ENCODE results near the gene EIF2AK3. TPM values are rescaled to one million over a fixed set of nuclear protein-coding genes. Genes with fewer than 3 reads are reported as not detected.

The EIF2AK3 gene
- total and polyA plus RNA-seq, 2 of the 4 experiments (the other 2 are of a cell fraction) = 7.9 to 22.8 TPM

DNA sequence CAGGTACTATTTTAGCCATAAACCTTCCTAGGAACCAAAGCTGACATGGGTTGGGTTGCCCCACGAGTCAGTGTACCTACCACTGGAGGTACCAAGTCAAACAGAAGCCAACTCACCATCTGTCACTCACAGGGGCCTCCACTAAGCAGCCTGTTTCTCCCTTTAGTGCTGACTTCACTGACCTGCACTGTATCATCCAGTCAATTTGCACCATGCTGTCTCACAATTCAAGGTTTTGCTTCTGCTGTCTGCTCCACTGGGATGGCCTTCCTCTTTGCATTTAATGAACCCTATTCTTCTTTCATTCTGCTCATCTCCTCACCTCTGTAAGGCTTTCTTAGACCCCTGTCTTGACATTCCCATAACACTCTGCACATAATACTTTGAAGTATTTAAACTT, 47.2 kb downstream of the EIF2AK3 start:
- Histone ChIP-seq H3K9me3 (ENCODE audit: control insufficient read depth, insufficient read depth, low read length) (no peaks in the 10 kb centered on the region), H4K20me1 (ENCODE audit: insufficient read depth, low read length) (no peaks in the 10 kb centered on the region), H3K79me1 (ENCODE audit: low read depth in 1 of 2, low read length in 2 of 2) (peaks cover 4 to 11% of the 10 kb centered on the region in 2 experiments; a peak in 3 of 4 replicates), H4K8ac (ENCODE audit: low read depth in 2 of 2, low read length in 2 of 2) (no peak overlapping the region), H2BK120ac (ENCODE audit: low read depth, low read length) (no peak overlapping the region), H2AK5ac (ENCODE audit: low read depth, low read length) (no peak overlapping the region), H3K4ac (ENCODE audit: low read depth, low read length) (no peak overlapping the region), H2BK15ac (ENCODE audit: low read depth, low read length) (no peak overlapping the region), H2AFZ (replicated peaks; ENCODE audit: low read length, poor library complexity) (no peak overlapping the region), H3K9me1 (ENCODE audit: insufficient read depth, low read length) (peaks cover 3% of the 10 kb centered on the region), H3K27me3 (ENCODE audit: control insufficient read depth, insufficient read depth, low read length) (no peaks in the 10 kb centered on the region), H2BK5ac (ENCODE audit: low read depth, low read length, poor library complexity, severe bottlenecking) (no peak overlapping the region), H2AK9ac (replicated peaks; ENCODE audit: low read depth, low read length, poor library complexity) (no peak overlapping the region), H3K18ac (ENCODE audit: low read depth, low read length) (no peak overlapping the region), H3K4me1 (ENCODE audit: control insufficient read depth, insufficient read depth, low read length) (no peaks in the 10 kb centered on the region), H4K91ac (ENCODE audit: insufficient read depth, low read depth, low read length) (no peak overlapping the region), H3K27ac (ENCODE audit: insufficient read depth, low read length) (no peak overlapping the region), H4K5ac (ENCODE audit: low read depth, low read length) (no peak overlapping the region), H3K56ac (ENCODE audit: extremely low read depth, insufficient read depth, low read length) (no peak overlapping the region), H3K4me2 (ENCODE audit: low read depth, low read length) (no peak overlapping the region), H2BK20ac (ENCODE audit: low read depth, low read length) (no peak overlapping the region), H3K9ac (ENCODE audit: low read depth, low read length) (no peak overlapping the region), H3K14ac (replicated peaks; ENCODE audit: low read depth, low read length) (no peak overlapping the region), H3K4me3 (ENCODE audit: insufficient read depth, low read depth, low read length) (no peak overlapping the region), H3K23ac (ENCODE audit: low read depth, low read length) (no peak overlapping the region), H3K36me3 (ENCODE audit: control insufficient read depth, insufficient read depth, low read length) (peaks cover 31% of the 10 kb centered on the region)
- DNase-seq = no peak
- no peak for ATAC-seq (ENCODE audit: low read depth)
- in situ Hi-C loops (cut with MboI; ENCODE audit: low sequenced_read_pairs) = no loop called here
- intact Hi-C loops (cut with micrococcal nuclease) = no loop called here
- dilution Hi-C loops (cut with HindIII; ENCODE audit: low sequenced_read_pairs, unreplicated experiment) = no loop called here
- BruUV-seq (replicated peaks) = no TSS peak
- no peak for TF ChIP-seq POLR2A (IDR thresholded peaks at IDR 0.05; ENCODE audit: low read depth, low read length)
- TF ChIP-seq NFE2L2 (IDR thresholded peaks at IDR 0.05; ENCODE audit: low read depth, low read length) = no peak
- no peak for TF ChIP-seq RAD21 (IDR thresholded peaks at IDR 0.05; ENCODE audit: low read length)
- TF ChIP-seq MXI1 (IDR thresholded peaks at IDR 0.05; ENCODE audit: borderline replicate concordance, low read depth, low read length) = no peak
- TF ChIP-seq, protein P1, sequence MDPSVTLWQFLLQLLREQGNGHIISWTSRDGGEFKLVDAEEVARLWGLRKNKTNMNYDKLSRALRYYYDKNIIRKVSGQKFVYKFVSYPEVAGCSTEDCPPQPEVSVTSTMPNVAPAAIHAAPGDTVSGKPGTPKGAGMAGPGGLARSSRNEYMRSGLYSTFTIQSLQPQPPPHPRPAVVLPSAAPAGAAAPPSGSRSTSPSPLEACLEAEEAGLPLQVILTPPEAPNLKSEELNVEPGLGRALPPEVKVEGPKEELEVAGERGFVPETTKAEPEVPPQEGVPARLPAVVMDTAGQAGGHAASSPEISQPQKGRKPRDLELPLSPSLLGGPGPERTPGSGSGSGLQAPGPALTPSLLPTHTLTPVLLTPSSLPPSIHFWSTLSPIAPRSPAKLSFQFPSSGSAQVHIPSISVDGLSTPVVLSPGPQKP (IDR thresholded peaks at IDR 0.05; ENCODE audit: borderline replicate concordance, low read depth, low read length) = no peak
- TF ChIP-seq MAZ (IDR thresholded peaks at IDR 0.05; ENCODE audit: borderline replicate concordance, low read depth, low read length) = no peak
- TF ChIP-seq, protein P2, sequence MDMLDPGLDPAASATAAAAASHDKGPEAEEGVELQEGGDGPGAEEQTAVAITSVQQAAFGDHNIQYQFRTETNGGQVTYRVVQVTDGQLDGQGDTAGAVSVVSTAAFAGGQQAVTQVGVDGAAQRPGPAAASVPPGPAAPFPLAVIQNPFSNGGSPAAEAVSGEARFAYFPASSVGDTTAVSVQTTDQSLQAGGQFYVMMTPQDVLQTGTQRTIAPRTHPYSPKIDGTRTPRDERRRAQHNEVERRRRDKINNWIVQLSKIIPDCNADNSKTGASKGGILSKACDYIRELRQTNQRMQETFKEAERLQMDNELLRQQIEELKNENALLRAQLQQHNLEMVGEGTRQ (IDR thresholded peaks at IDR 0.05; ENCODE audit: low read depth, low read length) = no peak
- TF ChIP-seq FOS (IDR thresholded peaks at IDR 0.05; ENCODE audit: low read depth, low read length) = no peak
- TF ChIP-seq CEBPB (IDR thresholded peaks at IDR 0.05; ENCODE audit: low read depth, low read length) = no peak
- TF ChIP-seq RCOR1 (IDR thresholded peaks at IDR 0.05; ENCODE audit: insufficient replicate concordance, low read length) = no peak
- TF ChIP-seq SMC3 (IDR thresholded peaks at IDR 0.05; ENCODE audit: low read depth, low read length) = no peak
- no peak for TF ChIP-seq RFX5 (IDR thresholded peaks at IDR 0.05; ENCODE audit: low read depth, low read length)
- TF ChIP-seq BHLHE40 (IDR thresholded peaks at IDR 0.05; ENCODE audit: low read depth, low read length) = no peak
- TF ChIP-seq CHD1 (IDR thresholded peaks at IDR 0.05; ENCODE audit: low read depth, low read length) = no peak
- TF ChIP-seq, protein P3, sequence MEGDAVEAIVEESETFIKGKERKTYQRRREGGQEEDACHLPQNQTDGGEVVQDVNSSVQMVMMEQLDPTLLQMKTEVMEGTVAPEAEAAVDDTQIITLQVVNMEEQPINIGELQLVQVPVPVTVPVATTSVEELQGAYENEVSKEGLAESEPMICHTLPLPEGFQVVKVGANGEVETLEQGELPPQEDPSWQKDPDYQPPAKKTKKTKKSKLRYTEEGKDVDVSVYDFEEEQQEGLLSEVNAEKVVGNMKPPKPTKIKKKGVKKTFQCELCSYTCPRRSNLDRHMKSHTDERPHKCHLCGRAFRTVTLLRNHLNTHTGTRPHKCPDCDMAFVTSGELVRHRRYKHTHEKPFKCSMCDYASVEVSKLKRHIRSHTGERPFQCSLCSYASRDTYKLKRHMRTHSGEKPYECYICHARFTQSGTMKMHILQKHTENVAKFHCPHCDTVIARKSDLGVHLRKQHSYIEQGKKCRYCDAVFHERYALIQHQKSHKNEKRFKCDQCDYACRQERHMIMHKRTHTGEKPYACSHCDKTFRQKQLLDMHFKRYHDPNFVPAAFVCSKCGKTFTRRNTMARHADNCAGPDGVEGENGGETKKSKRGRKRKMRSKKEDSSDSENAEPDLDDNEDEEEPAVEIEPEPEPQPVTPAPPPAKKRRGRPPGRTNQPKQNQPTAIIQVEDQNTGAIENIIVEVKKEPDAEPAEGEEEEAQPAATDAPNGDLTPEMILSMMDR (conservative IDR thresholded peaks at IDR 0.05; ENCODE audit: low read depth, low read length) = no peak
- no peak for TF ChIP-seq MAFK (IDR thresholded peaks at IDR 0.05; ENCODE audit: low read depth, low read length)
- 100% methylated on average over 1 of the region's 1 CpG; no CpG with 5 or more reads in 1 of the 2 experiments for WGBS, 2 experiments (ENCODE audit: extremely low coverage in 2 of 2, insufficient read length in 1 of 2)
- ChIA-PET POLR2A (ENCODE audit: unreplicated experiment) (no interaction called here), CTCF (no interaction called here)
